Islet of Langerhans (tissue), 1 donor: ENCODE data around the gene PCBD1.
A peak's percentile ranks its signal among the peaks of the same experiment; 100 is the strongest.
"Not testable (repeated sequence)": the region's sequence is repeated elsewhere in the genome, so short reads cannot be mapped to it uniquely, and the experiment has no call there.

ENCODE experiments used
- FAIRE-seq: peaks from one replicate; lab custom pipeline; 2011; peaks lifted over from hg19 to GRCh38; lab: Jason Lieb, UNC

The PCBD1 gene

GRCh38 chr10:70861495-70862197 lies 26.7 kb downstream of the PCBD1 start:
- FAIRE-seq = not testable (repeated sequence)

GRCh38 chr10:70858759-70859158 lies 29.6 kb downstream of the PCBD1 start:
- FAIRE-seq = peak; percentile 96

- FAIRE-seq = no peak
Measured at GRCh38 chr10:70856454-70856853, 31.9 kb downstream of the PCBD1 start.

DNA sequence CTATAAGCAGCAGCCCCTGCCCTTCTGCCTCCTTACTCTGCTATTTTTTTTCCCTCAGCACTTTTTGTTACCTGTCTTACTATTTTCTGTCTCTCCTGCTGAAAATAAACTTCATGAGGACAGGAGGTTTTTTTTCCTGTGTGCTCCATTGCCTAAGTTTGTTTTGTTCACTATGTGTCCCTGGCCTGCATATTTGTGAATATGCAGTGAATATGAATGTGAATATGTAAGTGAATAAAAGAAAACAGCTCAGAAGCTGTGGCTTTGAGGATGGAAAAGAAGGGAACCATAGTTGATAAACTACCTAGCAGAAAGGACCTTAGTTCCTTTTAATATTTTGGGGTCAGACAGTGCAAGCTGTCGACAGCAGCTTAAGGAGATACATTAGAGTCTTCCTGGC lies 34.9 kb downstream of the PCBD1 start:
- FAIRE-seq = no peak

- FAIRE-seq = no peak
Measured at GRCh38 chr10:70853038-70853437, 35.3 kb downstream of the PCBD1 start.

GRCh38 chr10:70851597-70852475 lies 36.5 kb downstream of the PCBD1 start:
- FAIRE-seq = no peak

DNA sequence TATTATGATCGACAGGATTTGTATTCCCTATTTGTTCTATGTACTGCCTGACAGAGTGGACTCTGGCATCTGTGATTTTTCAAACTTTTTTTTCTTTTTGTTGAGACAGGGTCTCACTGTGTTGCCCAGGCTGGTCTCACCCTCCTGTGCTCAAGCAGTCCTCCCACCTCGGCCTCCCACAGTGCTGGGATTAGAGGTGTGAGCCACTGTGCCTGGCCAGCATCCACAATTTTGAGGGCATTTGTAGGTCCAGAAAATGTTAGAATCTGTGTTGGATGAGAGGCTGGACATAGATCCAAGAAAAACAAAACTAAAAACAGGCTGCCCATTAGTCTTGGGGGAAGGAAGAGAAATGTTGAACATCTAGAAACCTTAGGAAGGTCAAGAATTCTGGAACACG lies 38.3 kb downstream of the PCBD1 start:
- FAIRE-seq = no peak

- FAIRE-seq = no peak
Measured at GRCh38 chr10:70849582-70850016, 38.8 kb downstream of the PCBD1 start.

DNA sequence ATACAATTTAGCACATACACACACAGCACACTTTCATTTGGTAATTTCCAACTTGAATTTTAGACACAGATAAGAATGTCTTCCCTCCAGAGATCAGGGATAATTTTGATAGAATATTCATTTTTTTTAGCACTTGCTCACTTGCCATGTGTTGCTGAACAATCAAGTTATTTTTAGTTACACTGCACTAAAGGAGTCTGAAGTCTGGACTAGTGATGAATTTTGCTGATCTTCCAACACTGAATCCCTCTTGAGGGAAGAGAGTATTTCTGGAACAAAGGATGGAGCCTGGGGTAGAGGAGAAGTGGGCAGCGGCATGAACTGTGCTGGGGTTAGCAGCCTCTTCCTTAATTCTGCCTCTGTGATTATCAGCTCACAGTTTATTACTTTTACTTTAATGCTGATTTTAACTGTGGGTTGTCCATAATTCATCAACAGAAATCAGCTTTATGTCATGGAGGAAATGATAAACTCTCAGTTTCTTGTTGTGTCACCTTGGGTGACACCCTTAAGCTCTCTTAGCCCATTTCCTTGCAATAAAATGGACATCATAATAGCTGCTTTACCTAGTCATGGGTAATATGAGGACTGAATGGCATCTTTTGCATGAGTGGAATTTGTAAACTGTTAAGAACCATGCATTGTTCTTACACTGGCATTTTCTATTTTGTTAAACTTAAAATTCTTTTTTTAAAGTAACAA lies 40.6 kb downstream of the PCBD1 start:
- FAIRE-seq = no peak

- FAIRE-seq = no peak
Measured at GRCh38 chr10:70846795-70847194, 41.6 kb downstream of the PCBD1 start.

DNA sequence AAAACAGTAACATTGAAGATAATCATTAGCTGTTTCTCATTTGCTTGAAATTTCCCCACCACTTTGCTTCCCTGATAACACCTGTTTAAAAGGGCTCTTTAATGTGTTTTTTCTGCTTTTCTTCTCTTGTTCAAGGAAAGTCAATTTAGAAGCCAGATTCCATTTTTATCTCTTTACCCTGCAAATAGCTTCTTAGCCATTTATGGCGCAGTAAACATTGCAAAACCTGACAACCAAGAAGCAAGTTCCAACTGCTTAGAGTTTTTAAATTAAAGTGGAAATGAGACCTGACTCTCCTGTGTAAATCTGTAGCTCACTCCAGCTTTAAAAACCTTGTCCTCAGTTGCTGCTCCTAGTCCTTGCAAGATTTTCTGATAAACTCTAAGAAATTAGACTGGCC lies 42.5 kb downstream of the PCBD1 start:
- no peak for FAIRE-seq

GRCh38 chr10:70845256-70845655 lies 43.1 kb downstream of the PCBD1 start:
- no peak for FAIRE-seq

DNA sequence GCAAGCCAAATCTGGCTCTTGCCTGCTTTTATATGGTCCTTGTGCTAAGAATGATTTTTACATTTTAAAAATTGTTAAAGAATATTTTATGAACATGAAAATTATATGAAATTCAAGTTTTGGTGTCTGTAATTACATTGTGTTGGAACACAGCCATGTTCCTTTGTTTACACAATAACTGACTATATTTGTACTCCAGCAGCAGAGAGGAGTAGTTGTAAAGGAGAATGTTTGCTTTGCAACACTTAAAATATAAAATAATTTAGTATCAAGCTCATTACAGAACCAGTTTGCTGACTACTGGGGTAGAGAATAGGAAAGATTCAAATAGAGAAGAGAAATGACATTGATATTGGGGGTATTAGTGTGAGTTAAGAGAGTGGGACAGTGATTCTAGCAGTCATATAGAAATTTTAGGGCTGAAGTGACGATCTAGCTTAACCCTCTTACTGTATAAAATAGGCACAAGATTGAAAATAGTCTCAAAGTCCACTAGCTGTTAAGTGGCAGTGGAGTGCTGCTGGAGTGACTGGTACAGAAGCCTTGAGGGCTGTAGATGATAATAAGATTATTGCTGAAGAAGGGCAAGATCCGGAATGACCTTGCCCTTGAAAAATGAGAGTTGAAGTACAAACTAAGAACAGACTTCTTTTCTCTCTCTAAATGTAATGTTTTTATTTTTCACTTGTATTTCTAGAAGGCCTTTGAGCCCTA lies 44.4 kb downstream of the PCBD1 start:
- no peak for FAIRE-seq

GRCh38 chr10:70843333-70843732 lies 45.0 kb downstream of the PCBD1 start:
- FAIRE-seq = no peak

- FAIRE-seq = no peak
Measured at GRCh38 chr10:70840836-70841235, 47.5 kb downstream of the PCBD1 start.

GRCh38 chr10:70838270-70838805 lies 50.0 kb downstream of the PCBD1 start:
- FAIRE-seq = no peak

DNA sequence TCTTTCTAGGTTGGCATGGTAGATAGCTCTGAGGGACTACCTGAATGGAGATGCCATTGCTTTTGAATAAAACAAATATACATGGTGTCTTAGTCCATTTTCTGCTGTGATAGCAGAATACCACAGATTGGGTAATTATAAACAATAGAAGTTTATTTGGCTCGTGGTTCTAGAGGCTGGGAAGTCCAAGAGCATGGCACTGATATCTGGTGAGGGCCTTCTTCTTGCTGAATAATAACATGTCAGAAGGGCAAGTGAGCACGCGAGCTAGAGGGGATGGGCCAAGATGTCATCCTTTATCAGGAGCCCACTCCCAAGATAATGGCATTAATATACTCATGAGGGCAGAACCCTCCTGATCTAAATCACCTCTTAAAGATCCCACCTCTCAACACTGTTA lies 50.7 kb downstream of the PCBD1 start:
- no peak for FAIRE-seq

DNA sequence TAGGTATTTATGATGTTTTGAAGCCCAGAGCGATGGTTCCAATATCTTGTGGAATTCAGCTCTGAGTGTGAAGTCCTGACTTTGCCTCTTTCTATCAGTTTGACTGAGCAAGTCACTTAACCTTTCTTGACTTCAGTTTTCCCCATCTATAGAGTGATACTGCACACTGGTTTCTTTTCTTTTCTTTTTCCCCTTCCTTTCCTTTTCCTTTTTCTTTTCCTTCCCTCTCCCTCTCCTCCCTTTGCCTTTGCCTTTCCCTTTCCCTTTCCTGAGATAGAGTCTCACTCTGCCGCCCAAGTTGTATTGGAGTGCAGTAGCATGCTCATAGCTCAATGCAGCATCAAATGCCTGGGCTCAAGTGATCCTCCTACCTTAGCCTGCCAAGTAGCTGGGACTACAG lies 52.0 kb downstream of the PCBD1 start:
- no peak for FAIRE-seq

- FAIRE-seq = no peak
Measured at GRCh38 chr10:70834441-70835151, 53.8 kb downstream of the PCBD1 start.

DNA sequence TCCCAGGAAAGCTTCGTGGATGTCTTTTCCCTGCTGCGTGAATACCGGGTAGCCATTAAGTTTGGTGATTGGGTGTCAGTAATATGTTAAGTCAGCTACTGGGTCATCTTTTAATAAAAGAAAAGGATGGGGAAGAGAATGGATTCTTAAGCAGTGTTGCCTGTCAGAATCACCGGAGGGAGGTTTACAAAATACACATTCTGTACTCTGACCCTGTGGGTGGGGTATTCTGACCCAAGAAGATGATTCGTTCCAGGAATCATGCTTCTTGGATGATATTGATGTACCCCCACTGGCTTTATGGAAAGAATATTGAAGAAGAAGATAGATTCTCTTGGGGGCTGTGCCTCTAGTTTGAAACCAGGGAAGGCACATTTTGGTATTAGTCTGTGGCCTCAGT lies 54.3 kb downstream of the PCBD1 start:
- FAIRE-seq = no peak

DNA sequence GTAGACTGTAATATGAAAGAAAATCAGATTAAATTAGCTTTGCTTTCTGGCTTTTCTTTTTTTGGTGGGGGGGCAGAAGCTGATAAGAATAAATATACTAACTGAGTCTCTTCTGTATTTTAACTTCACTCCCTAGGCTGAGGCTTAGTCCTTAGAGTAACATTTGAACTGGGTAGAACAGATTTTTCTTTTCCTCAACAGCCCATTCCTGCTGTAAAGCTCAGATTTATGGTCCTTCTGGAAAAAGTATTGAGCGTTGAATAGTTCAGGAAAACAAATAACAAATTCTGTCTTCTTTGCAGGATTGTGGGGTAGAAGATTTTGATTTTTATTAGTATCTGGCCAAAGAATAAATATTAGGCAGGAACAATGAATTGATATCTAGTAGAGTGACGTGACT lies 54.8 kb downstream of the PCBD1 start:
- FAIRE-seq = no peak
